GM19463 (cell line): ENCODE data around the gene CENPU.

Source experiments
- ATAC-seq: cut with Tn5 transposase; IDR thresholded peaks from one replicate; pipeline ENCODE4 v1.9.1; 2021; ENCODE audit warnings: mild to moderate bottlenecking, moderate library complexity; ENCODE audit not compliant: unreplicated experiment

Gene CENPU

DNA sequence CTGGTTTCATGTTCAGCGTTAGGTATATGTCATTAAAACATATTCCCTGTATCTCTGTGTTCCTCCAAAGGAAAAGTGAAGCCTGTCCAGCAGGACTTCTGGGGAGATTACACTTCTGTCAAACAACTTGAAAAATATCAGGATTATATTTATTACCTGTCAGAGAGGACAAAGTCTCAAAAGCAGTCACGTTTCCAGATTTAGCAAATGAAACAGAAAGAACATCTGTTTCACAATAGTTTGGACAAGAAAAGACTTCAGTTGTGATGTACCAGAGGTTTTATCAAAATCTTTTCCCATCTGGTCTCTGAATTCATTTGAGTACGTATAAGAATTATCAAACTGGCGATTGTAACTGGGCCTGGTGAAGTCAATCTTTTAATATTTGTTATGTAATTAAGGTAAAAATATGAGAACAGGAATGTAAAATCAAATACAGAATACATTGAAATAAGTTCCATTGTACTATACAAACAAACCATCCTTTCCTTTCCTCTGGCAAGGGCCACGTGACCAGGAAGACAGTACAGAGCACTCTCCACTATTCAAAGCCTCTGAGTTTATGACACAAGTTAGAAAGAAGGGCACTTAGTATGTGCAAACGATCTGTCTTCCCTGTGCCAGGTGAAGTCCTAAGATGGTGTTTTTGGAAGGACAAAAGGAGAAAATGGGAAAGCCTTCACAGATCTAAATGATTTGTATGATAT, 87.8 kb downstream of the CENPU start:
- ATAC-seq = no peak

DNA sequence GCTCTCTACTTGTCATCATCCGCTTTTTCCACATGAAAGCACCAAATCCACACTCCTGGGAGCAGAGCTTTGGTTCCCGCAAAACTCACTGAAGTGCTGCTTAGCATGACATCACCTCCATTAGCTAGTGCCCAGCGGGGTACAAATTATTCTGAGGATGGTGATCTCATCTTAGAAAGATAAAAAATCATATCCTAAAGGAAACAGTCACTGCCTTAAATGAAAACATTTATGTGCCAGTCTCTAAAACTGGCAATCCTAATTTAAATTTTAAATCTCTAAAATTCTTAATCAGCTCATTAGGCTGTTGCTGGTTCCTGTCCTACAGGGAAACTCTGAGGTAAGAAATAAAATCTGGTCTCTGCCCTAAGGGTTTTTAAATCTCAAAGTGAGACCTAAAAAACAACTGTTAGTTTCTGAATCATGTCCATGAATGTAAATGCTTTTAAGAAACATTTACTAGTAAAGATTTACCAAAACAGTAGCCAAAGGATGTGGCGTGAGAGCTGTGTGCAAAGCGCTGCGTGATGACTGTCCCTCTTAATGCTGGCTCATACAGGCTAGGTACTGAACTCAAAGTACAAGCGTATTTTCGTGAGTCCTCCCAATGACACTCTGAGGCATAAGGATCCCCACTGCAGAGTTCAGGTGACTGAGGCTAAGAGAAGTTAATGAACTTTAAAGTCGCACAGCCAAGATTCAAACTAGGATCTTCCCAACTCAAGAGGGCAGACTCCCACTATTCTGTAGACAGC, 89.2 kb downstream of the CENPU start:
- ATAC-seq = no peak
